Stomach (tissue), 19 donors: Measurements from ENCODE around the gene ADGRE2. TPM values are rescaled to one million over a fixed set of nuclear protein-coding genes. Genes with fewer than 3 reads are reported as not detected.
A peak's percentile ranks its signal among the peaks of the same experiment; 100 is the strongest.
"Not testable (repeated sequence)": the region's sequence is repeated elsewhere in the genome, so short reads cannot be mapped to it uniquely, and the experiment has no call there.

Experiments
- DNase-seq, 2 donors: peaks; one replicate each; pipeline versions ENCODE4 v3.0.0 to v3.0.0-alpha.2; 2013 to 2019
- H3K27ac ChIP-seq, 5 donors: fragments of 200-600 bp in 4 of 5; sonication (generic) in 4 of 5; one replicate each; pipeline ENCODE4 v1.5.1; 2013 to 2019; ENCODE audit warnings: mild to moderate bottlenecking in 1 of 5, moderate library complexity in 1 of 5
- H3K27me3 ChIP-seq, 3 donors: fragments of 200-600 bp; sonication (generic); one replicate each; pipeline ENCODE4 v1.5.1; 2017 to 2019; ENCODE audit warnings: mixed run types in 1 of 3
- H3K36me3 ChIP-seq, 4 donors: fragments of 200-600 bp; sonication (generic); 1 replicate in 3 of 4; 2 replicates in 1 of 4; pipeline ENCODE4 v1.5.1; 2016 to 2019
- H3K4me1 ChIP-seq, 4 donors: fragments of 200-600 bp; sonication (generic); one replicate each; pipeline ENCODE4 v1.5.1; 2016 to 2019
- H3K4me3 ChIP-seq, 4 donors: fragments of 200-600 bp; sonication (generic) in 3 of 4; one replicate each; pipeline ENCODE4 v1.5.1; 2016 to 2019; ENCODE audit warnings: mild to moderate bottlenecking in 1 of 4
- H3K9me3 ChIP-seq, 4 donors: fragments of 200-600 bp; sonication (generic); one replicate each; pipeline ENCODE4 v1.5.1; 2016 to 2019
- EP300 ChIP-seq: sonication (generic); formaldehyde crosslinking; IDR thresholded peaks from one replicate; pipeline ENCODE4 v1.6.1; 2017; ENCODE audit warnings: antibody characterized with exemption
- POLR2A ChIP-seq, 4 donors: fragments of 450-650 bp; IDR thresholded peaks; one replicate each; pipeline ENCODE4 v1.6.1; 2016; ENCODE audit warnings: antibody characterized with exemption in 4 of 4, control low read depth in 2 of 4, mild to moderate bottlenecking in 1 of 4, moderate library complexity in 1 of 4
- POLR2AphosphoS5 ChIP-seq, 3 donors: sonication (generic); formaldehyde crosslinking; IDR thresholded peaks; one replicate each; pipeline ENCODE4 v1.6.1; 2016; ENCODE audit warnings: antibody characterized with exemption in 3 of 3
- WGBS, 5 donors: extraction: QIAGEN DNeasy Blood & Tissue Kit in 3 of 5; methylation state at CpG; one replicate each; pipeline versions ENCODE4 v1.1.5 to v1.1.7; 2013 to 2018; 5-methylcytosine and 5-hydroxymethylcytosine counted together
- intact Hi-C: fragments of 100-400 bp; cut with DNase I; formaldehyde crosslinking; loops from one replicate; pipeline ENCODE4 v1.15.1; 2023; ENCODE audit warnings: low total_unique reads
- long read RNA-seq, 10 donors: transcript quantifications; one replicate each; lab custom pipeline, GENCODE V29; 2026
- polyA plus RNA-seq, 3 donors: library from polyadenylated mRNA; stranded (reverse); fragments of 200-250 nt; gene quantifications; one replicate each; pipeline ENCODE4 v1.2.3, GENCODE V29; 2013
- total RNA-seq, 5 donors: library from RNA; depleted of rRNA; stranded (reverse); fragments of >200 nt; gene quantifications; one replicate each; pipeline versions ENCODE4 v1.1.0 to v1.2.3, GENCODE V29; 2014 to 2016
- TF ChIP-seq, protein P1 (sequence below), 7 experiments: fragments of 450-650 bp in 4 of 7; fragments of 200-600 bp in 3 of 7; sonication (generic) in 3 of 7; IDR thresholded peaks; one replicate each; pipeline ENCODE4 v1.5.1; 2016 to 2019; ENCODE audit warnings: antibody characterized with exemption in 7 of 7, control low read depth in 2 of 7, mild to moderate bottlenecking in 1 of 7
- donor health status: healthy with polysubstance abuse.
- donor health status: Bipolar disorder and iron deficiency.
- donor health status: healthy.

The ADGRE2 gene
- 1 to 10 TPM in 4 of 5 donors, not detected in 1; 1.5 to 9.6 (median 4.1) TPM for total RNA-seq
- 1 to 10 TPM in 1 of 3 donors, under 1 TPM in 2; 0.28 to 1.7 (median 1.00) TPM for polyA plus RNA-seq
- long read RNA-seq, donor 1 = 0 reads
- long read RNA-seq, donor 2 = 0 reads
- long read RNA-seq, donor 3 = 0 reads
- long read RNA-seq, donor 4 = 0 reads
- long read RNA-seq, donor 5 = 0 reads
- long read RNA-seq, donor 6 = 0 reads
- long read RNA-seq, donor 7 = 0 reads
- long read RNA-seq, donor 8 = 0 reads
- long read RNA-seq, donor 9 = 0 reads
- long read RNA-seq, donor 10, partial matches to known transcripts = 12 of 12 reads
- long read RNA-seq, donor 10, other reads (novel, unspliced or antisense) = 0 of 12 reads

DNA sequence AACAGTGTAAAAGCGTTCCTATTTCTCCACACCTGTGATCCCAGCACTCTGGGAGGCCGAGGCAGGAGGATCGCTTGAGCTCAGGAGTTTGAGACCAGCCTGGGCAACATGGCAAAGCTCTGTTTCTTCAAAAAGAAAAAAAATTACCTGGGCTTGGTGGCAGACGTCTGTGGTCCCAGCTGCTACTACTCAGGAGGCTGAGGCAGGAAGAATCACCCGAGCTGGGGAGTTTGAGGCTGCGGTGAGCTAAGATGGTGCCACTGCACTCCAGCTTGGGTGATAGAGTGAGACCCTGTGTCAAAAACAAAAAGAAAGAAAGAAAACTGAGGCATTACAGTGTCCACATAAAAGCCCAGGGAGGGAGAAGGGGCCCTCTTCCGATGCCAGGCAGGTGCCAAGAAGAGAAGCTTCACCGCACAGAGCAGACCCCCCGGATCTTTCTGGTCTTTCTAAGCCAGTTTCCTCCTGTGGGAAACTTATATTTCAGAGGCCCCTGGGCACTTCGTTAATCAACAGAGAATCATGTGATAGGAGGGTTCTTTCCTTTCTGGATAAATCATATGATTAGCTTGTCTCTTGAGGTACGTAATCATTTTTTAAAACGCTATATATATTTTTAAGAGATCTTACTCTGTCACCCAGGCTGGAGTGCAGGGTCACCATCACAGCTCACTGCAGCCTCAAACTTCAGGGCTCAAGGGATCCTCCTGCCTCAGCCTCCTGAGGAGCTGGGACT is at the start of gene ADGRE2:
ADGRE2 (minus strand) TSS at position 451 of the 736 bp plus-strand sequence. CDS start 1,804 bp downstream, outside the sequence.
- H3K36me3 ChIP-seq, H3K4me3 ChIP-seq, intact Hi-C loops, DNase-seq, H3K27ac ChIP-seq, H3K9me3 ChIP-seq: not testable (repeated sequence)
- 63 to 73% (median 68%) methylated on average over 12 of the region's 12 CpGs for WGBS, 5 donors
- H3K27me3 ChIP-seq = peaks cover 4 to 71% (median 18%) of the 10 kb centered on the region in 3 donors
- peaks cover 0 to 13% (median 5%) of the 10 kb centered on the region in 4 donors for H3K4me1 ChIP-seq

DNA sequence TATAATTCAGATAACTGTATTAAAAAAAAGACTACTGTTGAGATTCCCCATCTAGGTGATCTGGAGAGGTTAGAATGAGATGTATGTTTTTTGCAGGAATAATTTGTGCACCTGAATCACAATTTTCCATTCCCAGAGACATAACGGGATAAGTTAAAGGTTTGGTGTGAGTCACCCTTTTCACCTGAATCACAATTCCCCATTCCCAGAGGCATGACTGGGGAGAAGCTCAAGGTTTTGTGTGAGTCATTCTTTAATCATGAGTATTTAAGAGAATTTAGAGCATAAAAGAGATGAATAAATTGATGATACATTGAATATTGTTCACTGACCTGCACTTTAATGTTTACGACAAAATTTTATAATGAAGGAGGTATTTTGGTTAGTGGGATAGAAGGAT is 47.6 kb upstream of the ADGRE2 start:
- intact Hi-C loops = no loop called here
- Histone ChIP-seq H3K36me3 (no peaks in the 10 kb centered on the region), H3K9me3 (peaks cover 0 to 16% (median 7%) of the 10 kb centered on the region in 4 donors), H3K4me3 (no peak overlapping the region), H3K27me3 (peaks cover 0 to 17% (median 2%) of the 10 kb centered on the region in 3 donors), H3K4me1 (no peaks in the 10 kb centered on the region), H3K27ac (no peak overlapping the region)
- 87 to 91% (median 89%) methylated on average over 2 of the region's 2 CpGs for WGBS, 5 donors
- TF ChIP-seq POLR2AphosphoS5 (IDR thresholded peaks at IDR 0.05) = no peak
- no peak for TF ChIP-seq EP300
- TF ChIP-seq, protein P1, sequence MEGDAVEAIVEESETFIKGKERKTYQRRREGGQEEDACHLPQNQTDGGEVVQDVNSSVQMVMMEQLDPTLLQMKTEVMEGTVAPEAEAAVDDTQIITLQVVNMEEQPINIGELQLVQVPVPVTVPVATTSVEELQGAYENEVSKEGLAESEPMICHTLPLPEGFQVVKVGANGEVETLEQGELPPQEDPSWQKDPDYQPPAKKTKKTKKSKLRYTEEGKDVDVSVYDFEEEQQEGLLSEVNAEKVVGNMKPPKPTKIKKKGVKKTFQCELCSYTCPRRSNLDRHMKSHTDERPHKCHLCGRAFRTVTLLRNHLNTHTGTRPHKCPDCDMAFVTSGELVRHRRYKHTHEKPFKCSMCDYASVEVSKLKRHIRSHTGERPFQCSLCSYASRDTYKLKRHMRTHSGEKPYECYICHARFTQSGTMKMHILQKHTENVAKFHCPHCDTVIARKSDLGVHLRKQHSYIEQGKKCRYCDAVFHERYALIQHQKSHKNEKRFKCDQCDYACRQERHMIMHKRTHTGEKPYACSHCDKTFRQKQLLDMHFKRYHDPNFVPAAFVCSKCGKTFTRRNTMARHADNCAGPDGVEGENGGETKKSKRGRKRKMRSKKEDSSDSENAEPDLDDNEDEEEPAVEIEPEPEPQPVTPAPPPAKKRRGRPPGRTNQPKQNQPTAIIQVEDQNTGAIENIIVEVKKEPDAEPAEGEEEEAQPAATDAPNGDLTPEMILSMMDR (IDR thresholded peaks at IDR 0.05) = no peak
- no peak for TF ChIP-seq POLR2A (IDR thresholded peaks at IDR 0.05)
- DNase-seq = no peak

DNA sequence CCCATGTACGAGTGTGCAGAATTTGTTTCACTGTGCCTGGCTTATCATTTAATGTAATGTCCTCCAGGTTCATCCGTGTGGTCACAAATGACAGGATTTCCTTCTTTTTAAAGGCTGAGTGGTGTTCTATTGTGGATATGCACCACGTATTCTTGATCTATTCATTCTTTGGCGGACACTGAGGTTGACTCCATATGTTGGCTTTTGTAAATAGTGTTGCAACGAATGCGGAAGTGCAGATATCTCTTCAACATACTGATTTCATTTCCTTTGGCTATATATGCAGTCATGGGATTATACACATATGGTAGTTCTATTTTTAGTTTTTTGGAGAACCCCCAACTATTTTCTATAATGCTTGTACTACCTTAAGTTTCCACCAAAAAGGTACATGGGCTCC is 43.6 kb upstream of the ADGRE2 start:
- peak in 1 of 2 donors; percentile 9 for DNase-seq
- no peak overlapping the region for H3K4me3 ChIP-seq
- TF ChIP-seq, protein P1 (IDR thresholded peaks at IDR 0.05) = no peak
- TF ChIP-seq POLR2AphosphoS5 (IDR thresholded peaks at IDR 0.05) (no peak), EP300 (no peak), POLR2A (IDR thresholded peaks at IDR 0.05) (no peak)
- no peaks in the 10 kb centered on the region for H3K4me1 ChIP-seq
- H3K9me3 ChIP-seq = peaks cover 0 to 16% (median 7%) of the 10 kb centered on the region in 4 donors
- intact Hi-C loops = no loop called here
- no peak overlapping the region for H3K27ac ChIP-seq
- H3K36me3 ChIP-seq = no peaks in the 10 kb centered on the region
- 59 to 69% (median 60%) methylated on average over 6 of the region's 6 CpGs for WGBS, 5 donors
- H3K27me3 ChIP-seq = peaks cover 0 to 17% (median 2%) of the 10 kb centered on the region in 3 donors

DNA sequence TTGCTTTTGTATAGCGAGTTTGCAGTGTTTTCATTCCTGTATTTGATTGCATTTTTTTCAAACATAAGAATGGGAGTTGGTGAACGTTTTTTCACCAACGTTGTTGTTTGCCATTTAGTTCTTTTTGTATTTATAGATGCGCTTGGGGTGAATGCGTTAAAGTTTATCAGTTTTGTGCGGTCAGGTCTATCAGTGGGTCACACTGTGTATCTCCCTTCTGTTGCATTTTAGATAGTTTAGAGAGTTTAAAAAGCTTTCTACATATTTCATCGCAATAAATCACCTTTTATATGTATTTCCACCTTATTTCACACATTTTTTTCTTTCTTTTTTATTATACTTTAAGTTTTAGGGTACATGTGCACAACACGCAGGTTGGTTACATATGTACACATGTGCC is 40.2 kb upstream of the ADGRE2 start:
- Histone ChIP-seq H3K4me1 (no peaks in the 10 kb centered on the region), H3K9me3 (no peaks in the 10 kb centered on the region), H3K36me3 (no peaks in the 10 kb centered on the region), H3K27me3 (no peaks in the 10 kb centered on the region), H3K4me3 (no peak overlapping the region), H3K27ac (no peak overlapping the region)
- intact Hi-C loops = no loop called here
- 46 to 73% (median 60%) methylated on average over 8 of the region's 8 CpGs for WGBS, 5 donors
- no peak for DNase-seq
- TF ChIP-seq POLR2AphosphoS5 (IDR thresholded peaks at IDR 0.05) (no peak), POLR2A (IDR thresholded peaks at IDR 0.05) (no peak)
- TF ChIP-seq, protein P1 (IDR thresholded peaks at IDR 0.05) = no peak
